Peyer's patch (tissue), 4 donors: Measurements from ENCODE around the gene STIL.

ENCODE experiments used
- POLR2A ChIP-seq, 2 donors: fragments of 450-650 bp; IDR thresholded peaks; one replicate each; pipeline ENCODE4 v1.5.1; 2017; ENCODE audit warnings: antibody characterized with exemption in 2 of 2, mild to moderate bottlenecking in 2 of 2, moderate library complexity in 2 of 2
- TF ChIP-seq, protein P1 (sequence below), 6 experiments: fragments of 450-650 bp in 4 of 6; fragments of 200-600 bp in 2 of 6; sonication (generic) in 1 of 6; IDR thresholded peaks; one replicate each; pipeline ENCODE4 v1.5.1; 2017 to 2019; ENCODE audit warnings: antibody characterized with exemption in 6 of 6, mild to moderate bottlenecking in 3 of 6, moderate library complexity in 1 of 6

DNA sequence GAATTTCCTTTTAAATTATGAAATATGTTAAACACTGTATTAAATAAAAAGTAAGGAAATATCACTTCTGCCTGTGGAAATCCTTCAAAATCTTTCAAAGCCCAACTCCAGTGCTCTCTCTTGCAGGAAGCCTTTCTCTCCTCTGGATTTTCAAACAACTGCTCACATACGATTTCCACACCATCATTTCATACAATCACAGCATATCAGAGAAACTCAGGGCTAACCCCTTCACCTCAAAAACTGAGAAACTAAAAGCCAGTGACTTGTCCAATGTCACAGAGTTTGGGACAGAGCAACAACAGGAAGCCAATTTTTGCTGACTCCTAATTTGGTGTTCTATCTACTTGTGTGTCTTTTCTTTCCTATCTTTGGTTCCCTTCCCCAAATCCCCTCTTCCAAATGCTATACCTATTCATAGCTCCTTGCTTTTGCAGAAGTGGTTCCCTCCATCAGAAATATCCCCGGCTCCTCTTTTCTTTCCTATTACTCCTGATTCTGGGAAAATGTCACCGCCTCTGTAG, 69.5 kb downstream of the STIL start:
- no peak for TF ChIP-seq POLR2A (IDR thresholded peaks at IDR 0.05)
- TF ChIP-seq, protein P1, sequence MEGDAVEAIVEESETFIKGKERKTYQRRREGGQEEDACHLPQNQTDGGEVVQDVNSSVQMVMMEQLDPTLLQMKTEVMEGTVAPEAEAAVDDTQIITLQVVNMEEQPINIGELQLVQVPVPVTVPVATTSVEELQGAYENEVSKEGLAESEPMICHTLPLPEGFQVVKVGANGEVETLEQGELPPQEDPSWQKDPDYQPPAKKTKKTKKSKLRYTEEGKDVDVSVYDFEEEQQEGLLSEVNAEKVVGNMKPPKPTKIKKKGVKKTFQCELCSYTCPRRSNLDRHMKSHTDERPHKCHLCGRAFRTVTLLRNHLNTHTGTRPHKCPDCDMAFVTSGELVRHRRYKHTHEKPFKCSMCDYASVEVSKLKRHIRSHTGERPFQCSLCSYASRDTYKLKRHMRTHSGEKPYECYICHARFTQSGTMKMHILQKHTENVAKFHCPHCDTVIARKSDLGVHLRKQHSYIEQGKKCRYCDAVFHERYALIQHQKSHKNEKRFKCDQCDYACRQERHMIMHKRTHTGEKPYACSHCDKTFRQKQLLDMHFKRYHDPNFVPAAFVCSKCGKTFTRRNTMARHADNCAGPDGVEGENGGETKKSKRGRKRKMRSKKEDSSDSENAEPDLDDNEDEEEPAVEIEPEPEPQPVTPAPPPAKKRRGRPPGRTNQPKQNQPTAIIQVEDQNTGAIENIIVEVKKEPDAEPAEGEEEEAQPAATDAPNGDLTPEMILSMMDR (IDR thresholded peaks at IDR 0.05) = no peak
